ENCODE measurements around the gene NIPA2.
"Not testable (repeated sequence)": the region's sequence is repeated elsewhere in the genome, so short reads cannot be mapped to it uniquely, and the experiment has no call there.

NIPA2 gene

DNA sequence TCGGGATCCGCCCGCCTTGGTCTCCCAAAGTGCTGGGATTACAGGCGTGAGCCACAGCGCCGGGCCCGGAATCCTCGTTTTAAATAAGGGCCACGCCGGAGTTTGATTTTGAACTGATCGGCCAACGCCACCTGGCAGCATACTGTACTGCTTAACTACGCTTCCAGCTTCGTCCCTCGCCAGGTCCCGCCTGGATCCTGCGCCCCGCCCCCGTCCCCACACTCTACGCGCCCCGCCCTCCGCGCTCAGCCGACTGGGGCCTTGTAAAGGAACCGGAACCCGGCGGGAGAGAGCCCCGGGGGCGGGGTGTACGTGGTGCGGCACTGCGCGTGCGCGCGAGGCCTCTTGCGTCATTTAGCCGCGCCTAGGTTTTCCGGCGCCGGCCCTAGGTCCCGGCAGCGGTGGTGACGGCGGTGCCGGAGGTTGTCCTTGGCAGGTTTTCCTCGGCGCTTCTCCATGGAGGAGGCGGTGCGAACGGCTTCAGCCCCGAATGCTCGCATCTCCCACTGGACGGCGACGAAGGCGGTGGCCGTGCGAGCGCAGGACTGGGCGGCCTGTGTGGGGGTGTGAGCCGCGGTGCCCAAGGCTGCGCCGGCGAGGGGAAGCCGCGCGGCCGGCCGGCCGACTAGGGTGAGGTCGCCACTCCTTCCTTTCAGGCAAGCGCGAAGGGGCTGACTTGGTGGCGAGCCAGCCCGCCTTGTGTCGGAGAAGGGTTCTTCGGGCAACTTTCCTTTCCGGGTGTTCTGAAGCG, at the start of gene NIPA2:
TSS of gene NIPA2 (plus strand) at position 375 of the 751 bp plus-strand sequence. CDS start 13,066 bp downstream, outside the sequence.
- peak; percentile 99 for DNase-seq

DNA sequence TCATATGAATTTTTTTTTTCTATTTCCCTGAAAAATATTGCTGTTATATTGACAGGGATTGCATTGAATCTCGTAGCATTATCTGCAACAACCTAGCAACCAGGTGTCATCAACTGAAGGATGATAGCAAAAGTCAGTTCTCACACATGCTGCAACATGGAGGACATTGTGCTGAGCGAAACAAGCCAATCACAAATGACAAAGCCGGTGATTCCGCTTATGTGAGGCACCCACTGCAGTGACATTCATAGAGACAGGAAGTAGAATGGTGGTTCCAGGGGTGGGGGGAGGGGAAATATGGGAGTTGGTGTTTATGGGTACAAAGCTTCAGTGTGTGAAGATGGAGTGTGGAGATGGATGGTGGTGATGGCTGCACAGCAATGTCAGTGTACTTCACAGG, 44.4 kb upstream of the NIPA2 start:
- DNase-seq: no peak

DNA sequence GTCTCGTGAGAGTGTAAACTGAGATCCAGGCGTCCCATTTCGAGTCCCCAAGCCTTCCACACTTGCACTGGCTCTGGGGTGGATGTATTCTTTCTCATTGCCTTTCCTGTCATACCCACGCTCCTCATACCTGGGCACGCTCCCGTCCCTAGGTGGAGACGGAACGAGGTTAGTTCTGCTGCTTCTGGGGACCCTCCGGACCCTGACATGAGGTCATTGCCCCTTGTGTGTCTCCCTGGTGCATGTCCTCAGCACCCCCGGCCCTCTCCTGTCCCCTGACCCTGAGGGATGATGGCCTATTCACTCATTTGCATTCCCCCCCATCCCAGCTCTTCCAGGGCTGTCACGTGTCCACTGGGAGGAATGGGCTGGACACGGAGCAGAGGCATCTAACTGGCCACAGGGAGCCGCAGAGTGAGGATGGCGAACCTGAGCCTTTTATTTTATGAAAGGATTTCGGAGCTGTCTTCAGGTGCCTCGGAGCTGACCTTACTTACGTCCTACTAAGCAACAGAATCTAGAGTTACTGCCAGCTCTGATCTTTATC, 43.8 kb upstream of the NIPA2 start:
- DNase-seq: no peak

DNA sequence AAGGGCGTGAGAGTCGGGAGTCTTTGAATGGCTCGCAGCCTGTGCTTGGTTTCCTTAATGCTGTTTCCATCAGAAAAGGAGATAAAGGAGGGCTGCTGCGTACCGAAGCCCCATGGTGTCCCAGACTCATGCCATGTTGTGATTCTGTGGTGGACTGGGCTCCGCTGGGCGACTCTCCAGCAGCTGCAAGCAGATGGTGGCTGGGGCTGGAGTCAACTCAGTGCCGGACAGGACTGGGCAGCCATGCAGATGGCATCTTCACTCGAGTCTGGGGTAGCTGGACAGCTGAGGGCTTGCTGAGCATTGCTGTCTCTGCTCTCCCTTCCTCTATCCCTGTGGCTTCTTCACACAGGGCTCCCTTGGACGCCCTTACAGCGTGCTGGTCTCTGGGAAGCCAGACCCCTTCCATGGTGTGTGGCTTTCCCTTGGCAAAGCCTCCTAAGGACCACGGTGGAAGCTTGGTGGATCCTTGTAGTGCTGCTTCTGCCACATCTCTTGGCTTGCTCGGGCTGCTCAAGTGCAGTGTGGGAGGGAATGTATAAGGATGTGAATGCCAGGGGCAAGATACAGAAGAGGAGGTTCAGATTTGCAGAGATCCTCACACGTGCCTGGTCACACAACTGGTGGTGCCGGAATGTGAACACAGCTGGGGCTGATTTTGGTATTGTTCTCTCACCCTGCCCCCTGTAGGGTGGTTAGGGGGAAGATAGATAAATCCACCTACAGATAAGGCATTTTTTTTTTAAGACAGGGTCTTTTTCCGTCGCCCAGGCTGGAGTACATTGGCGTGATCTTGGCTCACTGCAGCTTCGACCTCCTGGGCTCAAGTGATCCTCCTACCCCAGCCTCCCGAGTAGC, 43.0 kb upstream of the NIPA2 start:
- DNase-seq: no peak

DNA sequence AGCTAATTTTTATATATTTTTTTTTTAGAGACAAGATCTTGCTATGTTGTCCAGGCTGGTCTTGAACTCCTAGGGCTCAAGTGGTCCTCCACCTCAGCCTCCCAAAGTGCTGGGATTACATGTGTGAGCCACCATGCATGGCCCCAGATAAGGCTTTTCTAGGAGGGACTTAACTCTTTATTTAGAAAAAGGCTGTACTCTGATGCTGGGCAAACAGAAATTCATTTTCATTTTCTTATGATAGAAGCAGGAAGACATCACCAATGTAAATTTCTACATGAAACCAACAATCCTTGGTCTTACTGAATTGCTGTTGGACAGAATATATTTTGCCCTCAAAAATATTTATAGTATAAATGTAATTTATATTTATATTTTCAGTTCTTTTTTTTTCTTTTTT, 42.4 kb upstream of the NIPA2 start:
- no peak for DNase-seq

DNA sequence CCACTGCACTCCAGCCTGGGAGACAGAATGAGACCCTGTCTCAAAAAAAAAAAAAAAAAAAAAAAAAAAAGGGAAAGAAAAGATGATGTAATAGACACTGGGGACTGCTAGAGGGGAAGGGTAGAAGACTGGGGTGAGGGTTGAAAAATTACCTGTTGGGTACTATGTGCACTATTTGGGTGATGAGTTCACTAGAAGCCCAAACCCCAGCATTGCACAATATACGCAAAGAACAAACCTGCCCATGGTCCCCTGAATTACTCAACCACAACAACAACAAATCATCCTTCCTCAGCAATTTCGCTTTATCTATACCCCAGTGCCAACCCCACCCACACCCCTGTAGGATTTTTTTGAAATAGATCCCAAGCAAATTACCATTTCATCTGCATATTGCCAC, 38.6 kb upstream of the NIPA2 start:
- DNase-seq: no peak

DNA sequence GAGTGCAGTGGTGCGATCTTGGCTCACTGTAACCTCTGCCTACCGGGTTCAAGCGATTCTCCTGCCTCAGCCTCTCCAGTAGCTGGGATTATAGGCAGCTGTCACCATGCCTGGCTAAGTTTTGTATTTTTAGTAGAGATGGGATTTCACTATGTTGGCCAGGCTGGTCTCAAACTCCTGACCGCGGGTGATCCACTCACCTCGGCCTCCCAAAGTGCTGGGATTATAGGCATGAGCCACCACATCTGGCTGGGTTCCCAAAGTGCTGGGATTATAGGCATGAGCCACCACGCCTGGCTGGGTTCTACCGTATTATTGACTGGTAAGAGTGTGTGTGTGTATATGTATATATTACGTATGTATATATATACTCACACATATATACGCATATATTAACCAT, 35.5 kb upstream of the NIPA2 start:
- DNase-seq: not testable (repeated sequence)

DNA sequence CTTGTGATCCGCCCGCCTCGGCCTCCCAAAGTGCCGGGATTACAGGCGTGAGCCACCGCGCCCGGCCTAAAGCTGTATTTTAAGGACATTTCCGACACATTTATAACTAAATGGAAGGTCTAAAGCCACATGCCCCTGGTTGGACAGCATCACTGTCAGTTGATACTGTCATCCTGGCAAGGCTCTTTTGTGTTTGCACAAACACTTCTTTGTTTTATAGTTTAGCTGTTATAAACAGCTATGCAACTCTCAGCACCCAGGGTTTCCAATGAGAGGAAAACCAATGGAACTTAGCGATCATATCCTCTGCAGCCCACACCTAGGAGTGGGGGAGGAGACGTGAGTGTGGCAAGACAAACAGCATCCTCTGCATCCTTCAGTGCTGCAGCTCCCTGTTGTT, 32.3 kb upstream of the NIPA2 start:
- DNase-seq: no peak

DNA sequence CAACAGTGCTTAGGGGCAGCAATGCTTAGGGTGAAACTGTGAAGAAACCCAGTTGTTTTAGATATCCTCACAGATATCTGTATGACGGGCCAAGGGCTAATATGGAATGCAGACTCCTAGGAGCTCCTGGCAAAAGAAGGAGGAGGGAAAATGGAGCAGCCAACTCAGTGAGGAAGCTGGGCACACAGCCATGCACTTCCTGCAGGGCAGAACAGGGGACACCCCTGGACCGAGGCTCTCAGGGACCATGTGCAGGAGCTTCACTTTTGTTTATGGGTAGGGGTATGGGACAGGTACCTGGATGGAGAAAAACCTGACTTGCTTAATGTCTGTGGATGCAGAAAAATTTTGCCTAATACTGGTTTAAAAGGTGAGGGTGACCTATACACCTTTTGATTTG, 31.8 kb upstream of the NIPA2 start:
- DNase-seq: no peak

DNA sequence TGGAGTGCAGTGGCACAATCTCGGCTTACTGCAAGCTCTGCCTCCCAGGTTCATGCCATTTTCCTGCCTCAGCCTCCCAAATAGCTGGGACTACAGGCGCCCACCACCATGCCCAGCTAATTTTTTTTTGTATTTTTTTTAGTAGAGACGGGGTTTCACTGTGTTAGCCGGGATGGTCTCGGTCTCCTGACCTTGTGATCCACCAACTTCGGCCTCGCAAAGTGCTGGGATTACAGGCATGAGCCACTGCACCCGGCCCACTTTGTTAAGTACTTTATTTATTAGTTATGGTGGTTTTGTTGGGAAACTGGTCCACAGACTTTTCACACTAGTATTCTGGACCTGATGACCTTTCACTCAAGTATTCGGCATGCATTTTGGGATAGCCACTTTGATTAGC, 30.6 kb upstream of the NIPA2 start:
- not testable (repeated sequence) for DNase-seq

DNA sequence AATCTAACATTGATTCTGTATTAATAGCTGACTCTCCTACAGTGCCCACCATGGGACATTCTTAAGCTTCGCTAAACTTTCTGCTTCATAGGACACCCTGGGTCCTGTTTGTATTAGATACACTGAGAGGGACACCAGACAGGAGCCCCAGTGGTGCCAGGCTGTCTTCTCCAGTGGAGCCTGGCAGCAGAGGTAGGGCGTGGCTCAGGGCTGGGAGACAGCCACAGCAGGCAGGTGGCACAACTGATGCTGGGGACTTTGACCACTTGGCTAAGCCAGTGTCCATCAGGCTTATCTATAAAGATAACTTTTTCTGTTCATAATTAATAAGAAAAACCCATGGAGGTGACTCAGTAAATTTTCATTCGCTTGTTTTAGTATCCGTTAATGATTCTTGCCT, 30.2 kb upstream of the NIPA2 start:
- DNase-seq: no peak

DNA sequence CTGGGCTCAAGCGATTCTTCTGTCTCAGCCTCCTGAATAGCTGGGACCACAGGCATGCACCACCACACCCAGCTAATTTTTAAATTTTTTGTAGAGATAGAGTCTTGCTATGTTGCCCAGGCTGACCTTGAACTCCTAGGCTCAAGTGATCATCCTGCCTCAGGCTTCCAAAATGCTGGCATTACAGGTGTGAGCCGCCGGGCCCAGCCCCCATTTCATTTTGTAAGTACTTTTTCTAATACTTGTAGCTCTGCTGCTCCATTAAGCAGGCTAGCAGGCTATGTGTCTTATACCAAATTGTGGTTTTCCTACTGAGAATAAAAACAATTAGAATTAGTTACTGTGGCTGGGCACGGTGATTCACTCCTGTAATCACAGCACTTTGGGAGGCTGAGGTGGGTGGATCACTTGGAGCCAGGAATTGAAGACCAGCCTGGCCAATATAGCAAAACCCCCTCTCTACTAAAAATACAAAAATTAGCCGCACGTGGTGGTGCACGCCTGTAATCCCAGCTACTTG, 29.6 kb upstream of the NIPA2 start:
- no peak for DNase-seq

DNA sequence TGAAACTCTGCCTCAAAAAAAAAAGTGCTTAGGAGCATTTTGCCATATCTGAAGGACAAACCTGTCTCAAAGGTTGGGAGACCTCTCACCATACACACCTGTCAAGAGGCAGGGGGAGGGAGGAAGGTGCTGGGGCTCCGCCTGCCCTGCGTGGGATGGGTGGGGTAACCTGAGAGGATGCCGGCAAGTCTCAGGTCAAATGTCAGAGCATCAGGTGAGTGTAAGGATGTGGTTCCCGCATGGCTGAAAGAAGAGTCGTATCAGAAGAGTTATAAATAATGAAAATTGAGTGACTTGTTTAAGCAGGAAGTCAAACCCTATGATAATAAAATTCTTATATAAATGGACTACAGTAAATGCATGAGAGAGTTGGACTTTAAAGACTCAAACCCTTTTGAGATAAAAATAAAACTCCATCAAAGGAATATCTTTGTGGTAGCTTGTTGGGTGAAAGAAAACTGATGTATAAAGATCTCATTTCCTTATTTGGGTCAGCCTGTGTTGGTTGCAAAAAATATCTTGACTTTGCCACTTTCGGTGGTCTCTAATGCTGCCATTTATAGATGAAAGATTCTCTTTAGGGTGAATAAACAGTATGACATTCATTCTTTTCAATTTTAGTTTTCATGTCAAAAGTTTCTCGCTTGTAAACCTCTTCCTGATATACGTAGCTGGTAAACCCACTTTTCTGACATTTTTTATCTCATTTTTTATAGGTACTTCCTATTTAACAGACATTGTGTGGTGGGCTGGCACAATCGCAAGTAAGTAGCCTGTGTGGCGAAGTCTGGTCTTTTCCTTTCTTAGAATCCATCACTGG, 28.2 kb upstream of the NIPA2 start:
- DNase-seq: no peak

DNA sequence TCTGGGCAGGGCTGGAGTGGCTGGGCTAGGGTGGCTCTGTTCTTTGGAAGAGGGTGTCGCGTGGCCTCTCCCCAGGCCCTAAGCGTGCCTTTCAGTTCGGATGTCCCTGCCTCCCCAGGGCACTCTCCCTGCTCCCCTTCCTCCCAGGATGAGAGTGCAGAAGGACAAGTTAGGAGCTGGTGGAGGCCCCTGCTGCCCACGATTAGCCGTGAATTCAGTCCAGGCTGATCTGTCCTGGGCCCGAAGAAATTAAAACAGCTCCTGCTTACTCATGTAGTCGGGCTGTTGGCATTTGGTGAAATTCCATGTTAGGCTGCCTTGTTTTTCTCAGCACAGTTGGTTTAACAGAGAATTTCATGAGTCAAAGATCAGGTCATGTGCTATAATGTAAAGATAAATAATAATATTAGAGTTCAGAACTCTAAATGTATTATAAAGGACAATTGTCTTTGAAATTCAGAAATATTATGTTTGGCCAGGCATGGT, 27.6 kb upstream of the NIPA2 start:
- DNase-seq: no peak

DNA sequence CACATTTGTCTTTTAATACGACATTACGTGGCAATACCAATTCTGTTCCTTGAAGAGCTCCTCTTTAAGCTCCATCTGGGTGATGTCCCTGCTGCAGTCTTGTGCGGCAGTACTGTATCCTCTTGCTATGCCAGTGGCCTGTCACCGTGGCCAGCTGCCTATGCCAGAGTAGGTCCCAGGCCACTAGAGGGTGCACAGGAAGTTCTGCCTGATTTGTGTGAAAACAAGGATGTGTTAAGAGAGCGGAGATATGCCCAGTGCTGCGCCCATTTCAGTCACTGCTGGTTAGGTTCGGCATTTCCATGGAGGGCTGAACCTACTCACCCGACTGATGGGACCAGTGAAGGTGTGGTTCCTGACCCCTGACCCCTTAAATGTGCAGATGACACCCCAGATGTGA, 26.8 kb upstream of the NIPA2 start:
- no peak for DNase-seq

DNA sequence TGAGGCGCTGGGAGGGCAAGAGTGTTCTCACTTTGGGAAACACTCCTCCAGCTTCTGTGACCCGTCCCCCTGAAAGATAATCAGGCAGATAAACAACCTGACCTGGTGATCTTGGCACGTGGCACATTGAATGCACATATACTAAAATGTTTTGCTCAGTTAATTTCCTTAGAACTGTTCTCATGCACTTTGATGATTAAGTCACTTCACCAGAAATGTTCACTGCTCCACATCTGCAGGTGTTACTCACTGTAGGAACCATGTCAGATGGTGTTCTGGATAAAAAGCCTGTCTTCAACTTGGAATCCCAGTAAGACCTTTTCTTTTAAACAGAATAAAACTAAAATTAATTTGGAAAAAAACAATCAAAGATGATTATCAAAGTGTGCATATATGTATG, 24.6 kb upstream of the NIPA2 start:
- no peak for DNase-seq

DNA sequence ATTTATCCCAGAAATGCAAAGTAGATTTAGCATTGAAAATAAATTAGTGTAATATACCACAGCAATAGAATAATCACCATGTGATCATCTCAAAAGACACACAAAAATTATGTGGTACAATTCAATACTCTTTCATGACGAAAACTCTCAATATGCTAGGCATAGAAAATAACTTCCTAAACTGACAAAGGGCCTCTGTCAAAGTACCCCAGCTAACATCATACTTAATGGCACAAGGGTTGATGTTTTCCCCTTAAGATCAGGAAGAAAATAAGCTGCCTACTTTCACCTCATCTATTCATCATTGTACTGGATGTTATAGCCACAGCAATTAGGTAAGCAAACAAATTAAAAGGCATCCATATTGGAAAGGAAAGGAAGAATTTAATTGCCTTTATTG, 22.7 kb upstream of the NIPA2 start:
- DNase-seq: no peak

DNA sequence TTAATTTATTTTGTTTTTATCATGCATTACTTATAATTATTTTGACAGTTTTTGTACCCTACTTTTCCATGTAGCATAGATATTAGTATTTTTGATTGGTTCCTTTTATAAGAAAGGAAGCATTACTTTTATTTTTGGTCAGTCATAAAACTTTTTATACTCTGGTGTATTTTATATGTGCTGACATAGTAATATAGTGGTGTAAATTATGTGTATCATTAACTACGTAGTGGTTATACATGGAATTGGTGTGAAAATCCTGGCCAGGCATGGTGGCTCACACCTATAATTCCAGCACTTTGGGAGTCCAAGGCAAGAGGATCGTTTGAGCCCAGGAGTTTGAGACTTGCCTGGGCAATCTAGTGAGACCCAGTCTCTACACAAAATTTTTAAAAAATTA, 18.8 kb upstream of the NIPA2 start:
- DNase-seq: no peak

DNA sequence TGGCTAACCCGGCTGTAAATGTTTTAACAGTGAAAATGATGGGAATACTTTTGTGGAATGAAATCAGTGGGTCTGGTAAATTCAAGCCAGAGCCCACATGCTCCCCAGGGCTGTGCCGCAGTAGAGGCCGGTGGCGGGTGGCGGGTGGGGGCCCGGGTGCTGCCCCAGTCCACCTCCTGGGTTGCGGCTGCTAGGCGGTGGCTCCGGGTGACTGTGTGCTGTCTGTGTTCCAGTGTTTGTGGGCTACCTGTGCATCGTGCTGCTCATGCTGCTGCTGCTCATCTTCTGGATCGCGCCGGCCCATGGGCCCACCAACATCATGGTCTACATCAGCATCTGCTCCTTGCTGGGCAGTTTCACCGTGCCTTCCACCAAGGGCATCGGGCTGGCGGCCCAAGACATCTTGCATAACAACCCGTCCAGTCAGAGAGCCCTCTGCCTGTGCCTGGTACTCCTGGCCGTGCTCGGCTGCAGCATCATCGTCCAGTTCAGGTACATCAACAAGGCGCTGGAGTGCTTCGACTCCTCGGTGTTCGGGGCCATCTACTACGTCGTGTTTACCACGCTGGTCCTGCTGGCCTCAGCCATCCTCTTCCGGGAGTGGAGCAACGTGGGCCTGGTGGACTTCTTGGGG, 14.9 kb upstream of the NIPA2 start:
- no peak for DNase-seq

DNA sequence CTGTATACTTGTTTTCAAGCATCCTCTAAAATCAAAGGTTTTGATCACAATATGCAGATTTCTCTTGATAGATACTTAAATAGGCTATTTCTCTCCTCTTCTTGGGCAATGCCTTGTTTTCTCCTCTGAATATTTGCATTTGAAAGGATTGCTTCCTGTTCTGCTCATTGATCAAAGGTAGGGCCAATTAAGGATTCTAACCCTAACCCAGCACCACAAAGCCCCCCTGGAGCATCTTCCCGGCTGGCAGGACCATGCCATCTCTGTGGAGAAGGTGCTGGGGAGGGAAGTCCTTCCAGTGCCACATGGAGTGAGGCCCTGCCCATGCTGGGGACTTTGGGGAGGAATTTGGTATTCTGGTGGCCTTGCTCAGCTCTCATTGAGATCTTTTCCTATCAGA, 11.3 kb upstream of the NIPA2 start:
- no peak for DNase-seq

DNA sequence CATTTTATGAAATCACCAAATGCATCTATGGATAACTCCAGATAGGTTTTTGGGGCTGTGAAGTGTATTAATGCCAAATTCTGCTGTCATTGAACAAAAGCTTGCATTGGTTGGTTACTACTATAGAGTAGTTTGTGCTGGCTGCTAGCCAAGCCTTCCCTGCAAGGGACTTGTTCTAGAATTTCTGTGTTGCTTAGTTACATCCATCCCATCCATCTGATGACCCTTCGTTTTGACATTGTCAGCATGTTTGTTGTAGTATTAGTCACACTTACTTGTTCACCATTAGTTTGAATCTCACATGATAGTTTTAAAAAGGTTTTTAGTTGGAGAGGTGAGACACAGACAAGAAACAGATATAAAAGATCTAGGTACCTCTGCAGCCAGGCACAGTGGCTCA, 7.0 kb upstream of the NIPA2 start:
- DNase-seq: no peak

DNA sequence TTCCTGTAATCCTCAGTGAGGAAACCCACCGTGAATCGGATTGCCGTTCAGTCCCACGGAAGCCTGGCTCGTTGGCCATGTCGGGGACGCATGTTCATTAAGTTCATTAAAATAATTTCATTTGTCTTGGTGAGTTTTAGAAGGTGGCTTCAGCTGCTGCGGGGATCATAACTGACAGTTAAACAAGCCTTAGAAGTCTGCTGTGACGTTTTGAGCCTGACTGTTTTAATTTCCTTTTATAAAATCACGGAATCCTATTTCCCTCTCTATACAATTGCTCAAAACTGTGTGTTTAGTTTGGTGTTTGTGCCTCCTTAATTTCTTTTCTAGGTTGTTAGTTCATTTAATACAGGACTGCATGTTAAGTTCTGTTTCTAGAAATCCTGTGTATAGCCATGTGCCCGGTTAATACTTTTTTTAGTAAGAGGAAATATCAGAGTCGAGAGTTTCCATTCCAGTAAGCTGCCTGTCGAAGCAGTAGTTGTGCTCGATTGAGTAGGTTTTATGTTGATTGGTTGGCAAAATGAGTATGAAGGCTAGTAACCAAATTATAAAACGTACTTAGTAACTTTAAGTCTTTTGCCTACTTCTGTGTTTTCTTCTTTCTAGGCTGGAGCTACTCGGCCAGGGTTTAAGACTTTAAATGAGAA, 705 bp downstream of the NIPA2 start:
- no peak for DNase-seq
